GM13977 (cell line): ENCODE data around the gene PMP22.
"Not testable (repeated sequence)": the region's sequence is repeated elsewhere in the genome, so short reads cannot be mapped to it uniquely, and the experiment has no call there.

ENCODE experiments used
- DNase-seq: peaks from one replicate; pipeline ENCODE4 v3.0.0; 2012; ENCODE audit warnings: low spot score
- in situ Hi-C: fragments of 300-500 bp; cut with MboI; formaldehyde crosslinking; loops from one replicate; pipeline ENCODE4 v1.12.0; 2022; ENCODE audit warnings: low sequenced_read_pairs, low pct_unique_long_range_greater_than_20kb, mixed read lengths, inconsistent platforms; ENCODE audit not compliant: unreplicated experiment
- TF ChIP-seq, protein P1 (sequence below): IDR thresholded peaks from 2 replicates; pipeline ENCODE4 v1.5.1; 2012; ENCODE audit warnings: mild to moderate bottlenecking, control low read depth; ENCODE audit not compliant: insufficient read depth; ENCODE audit errors: extremely low read depth, missing control alignments

Gene PMP22

GRCh38 chr17:15232517-15232915 is 32.6 kb downstream of the PMP22 start:
- in situ Hi-C loops, result no loop called here
- no peak for DNase-seq
- TF ChIP-seq, protein P1, sequence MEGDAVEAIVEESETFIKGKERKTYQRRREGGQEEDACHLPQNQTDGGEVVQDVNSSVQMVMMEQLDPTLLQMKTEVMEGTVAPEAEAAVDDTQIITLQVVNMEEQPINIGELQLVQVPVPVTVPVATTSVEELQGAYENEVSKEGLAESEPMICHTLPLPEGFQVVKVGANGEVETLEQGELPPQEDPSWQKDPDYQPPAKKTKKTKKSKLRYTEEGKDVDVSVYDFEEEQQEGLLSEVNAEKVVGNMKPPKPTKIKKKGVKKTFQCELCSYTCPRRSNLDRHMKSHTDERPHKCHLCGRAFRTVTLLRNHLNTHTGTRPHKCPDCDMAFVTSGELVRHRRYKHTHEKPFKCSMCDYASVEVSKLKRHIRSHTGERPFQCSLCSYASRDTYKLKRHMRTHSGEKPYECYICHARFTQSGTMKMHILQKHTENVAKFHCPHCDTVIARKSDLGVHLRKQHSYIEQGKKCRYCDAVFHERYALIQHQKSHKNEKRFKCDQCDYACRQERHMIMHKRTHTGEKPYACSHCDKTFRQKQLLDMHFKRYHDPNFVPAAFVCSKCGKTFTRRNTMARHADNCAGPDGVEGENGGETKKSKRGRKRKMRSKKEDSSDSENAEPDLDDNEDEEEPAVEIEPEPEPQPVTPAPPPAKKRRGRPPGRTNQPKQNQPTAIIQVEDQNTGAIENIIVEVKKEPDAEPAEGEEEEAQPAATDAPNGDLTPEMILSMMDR, result no peak

GRCh38 chr17:15231851-15232516 is 33.1 kb downstream of the PMP22 start:
- TF ChIP-seq, protein P1, result no peak
- in situ Hi-C loops, result no loop called here
- DNase-seq, result no peak

GRCh38 chr17:15230866-15231265 is 34.3 kb downstream of the PMP22 start:
- no peak for DNase-seq
- in situ Hi-C loops, result no loop called here
- TF ChIP-seq, protein P1, result no peak

- in situ Hi-C loops, DNase-seq: not testable (repeated sequence)
Observed at GRCh38 chr17:15221827-15222226, 43.3 kb downstream of the PMP22 start.

- in situ Hi-C loops, result no loop called here
- TF ChIP-seq, protein P1, result no peak
- DNase-seq, result no peak
Observed at GRCh38 chr17:15220785-15221184, 44.3 kb downstream of the PMP22 start.

DNA sequence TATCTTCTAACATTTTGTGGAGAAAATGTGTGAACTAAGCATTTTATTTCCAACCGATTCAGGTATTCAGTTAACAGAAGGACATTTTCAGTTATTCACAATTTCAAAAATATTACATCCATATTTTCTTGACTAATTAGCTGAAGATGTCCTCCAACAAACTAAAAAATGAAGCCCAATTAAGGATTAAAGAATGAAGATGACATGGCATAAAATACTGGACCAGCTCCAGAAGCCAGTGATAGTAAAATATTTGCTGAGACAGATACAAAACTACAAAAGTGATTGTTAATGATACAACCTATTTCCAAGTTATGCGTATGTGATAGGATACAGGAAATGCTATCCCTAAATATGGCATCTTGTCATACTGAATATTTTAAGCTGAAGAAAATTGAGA is 48.6 kb downstream of the PMP22 start:
- TF ChIP-seq, protein P1, result no peak
- DNase-seq, result no peak
- in situ Hi-C loops, result no loop called here

- TF ChIP-seq, protein P1, result no peak
- in situ Hi-C loops, result no loop called here
- no peak for DNase-seq
Observed at GRCh38 chr17:15213381-15214087, 51.6 kb downstream of the PMP22 start.
